ENCODE results near the gene MAGI1.
"Not testable (repeated sequence)": the region's sequence is repeated elsewhere in the genome, so short reads cannot be mapped to it uniquely, and the experiment has no call there.

The MAGI1 gene

DNA sequence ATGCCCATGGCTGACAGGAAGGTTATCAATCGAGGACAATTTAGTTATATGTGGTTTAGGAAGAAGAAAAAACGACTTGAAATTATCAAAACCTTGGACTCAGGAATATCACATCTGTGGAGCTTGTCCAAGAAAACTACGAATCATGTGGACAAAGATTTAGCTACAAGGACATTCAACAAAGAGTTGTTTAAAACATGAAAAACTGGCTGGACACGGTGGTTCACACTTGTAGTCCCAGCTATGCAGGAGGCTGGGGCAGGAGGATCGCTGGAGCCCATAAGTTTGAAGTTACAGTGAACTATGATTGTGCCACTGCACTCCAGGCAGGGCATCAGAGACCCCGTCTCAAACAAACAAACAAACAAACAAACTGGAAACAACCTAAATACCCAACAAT is 142.4 kb downstream of the MAGI1 start:
- no peak for DNase-seq

DNA sequence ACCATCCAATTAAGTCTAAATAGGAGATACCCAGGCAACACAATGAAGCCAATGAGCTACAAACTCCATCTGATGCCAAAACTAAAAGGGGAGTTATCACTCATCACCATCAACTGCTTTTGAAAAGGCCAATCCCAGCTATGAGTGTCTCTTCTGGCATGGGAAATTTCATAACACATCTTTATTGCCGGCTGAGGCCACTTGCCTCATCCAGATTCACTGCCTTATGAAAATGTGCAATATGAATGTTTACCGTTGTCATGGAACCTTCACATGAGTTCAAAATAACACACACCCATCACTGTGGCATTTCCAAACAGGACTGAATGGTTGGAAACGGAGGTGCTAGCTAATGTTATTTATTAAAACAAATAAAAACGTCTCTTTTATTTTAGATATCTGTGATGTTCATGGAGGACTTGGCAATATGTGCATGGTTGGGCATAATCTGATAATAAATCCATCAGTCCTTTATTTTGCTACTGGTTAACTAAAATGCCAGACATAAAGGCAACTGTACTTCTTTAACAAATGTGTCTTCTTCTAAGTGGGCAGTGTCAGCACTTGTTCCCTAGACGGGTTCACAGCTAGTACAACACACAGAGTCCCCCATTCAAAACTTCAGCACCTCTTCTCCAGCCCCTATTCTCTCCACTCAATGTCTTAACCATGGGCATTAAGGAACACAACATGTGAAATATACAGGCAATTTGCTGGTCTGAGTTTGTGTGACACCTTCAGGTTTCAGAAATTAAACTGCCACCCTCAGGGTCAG is 143.9 kb downstream of the MAGI1 start:
- DNase-seq: no peak

DNA sequence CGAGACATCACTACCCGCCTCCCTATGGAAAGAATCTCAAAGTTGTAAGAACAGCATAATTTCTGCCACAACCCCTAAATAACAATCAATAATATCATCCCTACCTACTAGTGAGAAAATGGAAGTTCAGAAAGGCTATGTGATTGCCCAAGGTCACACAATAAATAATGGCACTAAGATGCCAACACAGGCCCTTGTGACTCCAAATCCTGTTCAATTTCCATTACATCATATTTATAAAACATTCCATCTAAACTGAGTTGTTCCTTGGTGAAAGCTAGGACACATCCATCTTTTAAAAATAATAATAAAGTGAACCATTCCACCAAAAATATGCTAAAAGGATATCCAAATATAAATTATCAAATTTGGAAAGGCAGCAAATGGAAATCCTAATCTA is 144.6 kb downstream of the MAGI1 start:
- no peak for DNase-seq

DNA sequence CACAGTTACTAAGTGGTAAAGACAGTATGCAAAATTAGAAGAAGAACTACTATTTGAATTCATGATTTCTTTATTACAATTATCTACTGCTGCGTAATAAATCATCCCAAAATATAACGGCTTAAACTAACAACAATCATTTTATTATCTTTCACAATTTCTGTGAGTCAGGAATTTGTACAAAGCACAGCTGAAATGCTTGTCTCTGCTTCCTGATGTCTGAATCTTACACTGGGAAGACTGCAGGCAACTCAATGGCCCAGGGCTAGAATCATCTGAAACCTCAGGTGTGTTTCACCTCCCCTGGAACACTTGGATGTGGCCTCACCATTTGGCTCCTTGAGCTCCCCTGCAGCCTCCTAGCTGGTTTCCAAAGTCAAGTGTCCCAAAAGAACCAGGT is 145.1 kb downstream of the MAGI1 start:
- no peak for DNase-seq

DNA sequence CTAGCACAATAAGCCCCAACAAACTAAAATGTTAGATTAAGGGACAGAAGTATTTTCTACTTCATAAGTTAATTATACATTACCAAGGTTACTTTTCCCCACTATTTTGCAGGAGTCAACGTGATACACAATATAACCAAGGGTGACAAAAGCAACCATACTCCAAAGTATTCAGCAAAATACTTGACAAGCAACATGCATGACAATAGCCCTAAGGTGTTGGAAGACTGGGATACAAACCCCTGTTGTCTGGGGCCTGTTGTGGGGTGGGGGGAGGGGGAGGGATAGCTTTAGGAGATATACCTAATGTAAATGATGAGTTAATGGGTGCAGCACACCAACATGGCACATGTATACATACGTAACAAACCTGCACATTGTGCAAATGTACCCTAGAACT is 147.2 kb downstream of the MAGI1 start:
- not testable (repeated sequence) for DNase-seq

DNA sequence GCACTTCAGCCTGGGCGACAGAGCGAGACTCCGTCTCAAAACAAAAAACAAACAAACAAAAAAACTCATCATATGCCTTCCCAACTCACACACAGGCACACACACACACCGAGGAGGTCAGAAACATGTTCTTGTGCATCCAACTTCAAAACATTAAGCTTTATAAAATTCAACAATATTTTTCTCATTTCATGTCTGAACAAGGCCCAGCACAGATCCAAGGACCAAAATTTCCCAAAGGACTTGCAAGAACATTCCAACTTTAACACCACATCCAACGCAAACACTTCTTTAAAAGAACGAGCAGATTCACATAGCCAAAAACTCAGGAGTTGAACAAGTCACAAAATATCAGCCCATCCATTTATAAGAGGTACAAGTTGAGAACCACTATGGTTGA is 148.4 kb downstream of the MAGI1 start:
- DNase-seq: no peak

DNA sequence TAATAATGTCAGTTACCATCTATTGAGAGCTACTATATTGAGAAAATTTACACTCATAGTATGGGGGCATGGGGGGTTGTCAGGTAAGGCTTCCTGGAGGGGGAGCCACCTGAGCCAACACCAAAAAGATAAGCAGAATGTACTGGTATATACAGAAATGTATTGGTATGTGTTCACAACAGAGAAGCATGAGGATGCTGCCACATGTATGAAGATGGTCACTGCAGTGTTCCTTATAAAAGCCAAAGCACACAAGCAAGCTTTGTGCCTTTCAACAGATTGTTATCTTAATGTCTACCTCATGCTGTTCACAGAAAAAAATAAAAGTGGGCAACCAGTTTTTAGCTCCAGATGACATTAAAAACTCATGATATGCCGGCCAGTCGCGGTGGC is 149.0 kb downstream of the MAGI1 start:
- DNase-seq: no peak

DNA sequence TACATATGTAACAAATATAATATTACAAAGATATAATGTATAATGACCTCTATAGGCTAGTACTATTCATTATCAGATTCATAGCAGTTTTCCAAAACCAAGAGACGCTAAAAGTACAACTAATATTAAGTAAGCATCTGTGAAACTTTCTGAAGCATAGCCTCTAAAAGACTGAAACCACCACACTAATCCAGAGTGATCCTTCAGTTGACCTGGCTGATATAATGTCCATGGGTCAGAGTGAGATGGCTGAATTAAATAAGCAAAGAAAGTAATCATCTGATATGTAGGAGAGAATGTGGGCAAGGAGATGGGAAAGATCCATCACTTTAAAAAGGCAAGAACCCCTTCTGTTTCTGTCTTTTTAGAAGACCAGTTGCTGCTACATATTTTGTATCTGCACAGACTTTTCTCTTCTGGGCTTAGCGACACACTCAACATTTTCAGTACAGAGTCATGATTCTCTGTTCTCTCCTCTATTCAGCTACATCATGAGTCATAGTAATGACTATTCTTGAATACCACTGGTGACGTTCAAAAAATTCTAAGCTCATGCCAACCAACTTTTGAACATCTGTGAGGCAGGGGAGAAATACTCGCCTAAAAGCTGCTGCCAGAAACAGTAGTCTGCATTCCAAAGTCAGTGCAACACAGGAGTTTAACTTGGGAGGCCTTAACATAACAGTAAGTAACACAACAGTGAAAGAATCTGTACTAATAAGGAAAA is 149.6 kb downstream of the MAGI1 start:
- DNase-seq: no peak

DNA sequence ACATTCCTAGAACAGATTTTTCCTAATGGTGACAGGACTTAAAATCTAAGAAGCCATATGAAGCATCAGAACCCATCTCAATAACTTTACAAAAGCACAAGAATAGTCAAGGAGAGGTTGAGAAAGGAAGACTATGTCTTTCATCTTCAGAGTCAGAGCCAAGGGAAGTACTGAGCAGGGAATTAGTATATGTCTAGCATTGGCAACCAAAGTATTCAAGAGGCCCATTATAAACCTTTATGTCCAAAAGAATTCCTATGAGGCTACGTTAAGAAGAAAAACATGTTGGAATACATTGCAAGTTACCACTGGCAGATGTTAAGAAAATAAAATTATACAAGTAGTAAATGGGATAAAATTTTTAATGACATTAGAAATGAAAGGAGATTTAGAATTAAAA is 150.5 kb downstream of the MAGI1 start:
- DNase-seq: no peak

DNA sequence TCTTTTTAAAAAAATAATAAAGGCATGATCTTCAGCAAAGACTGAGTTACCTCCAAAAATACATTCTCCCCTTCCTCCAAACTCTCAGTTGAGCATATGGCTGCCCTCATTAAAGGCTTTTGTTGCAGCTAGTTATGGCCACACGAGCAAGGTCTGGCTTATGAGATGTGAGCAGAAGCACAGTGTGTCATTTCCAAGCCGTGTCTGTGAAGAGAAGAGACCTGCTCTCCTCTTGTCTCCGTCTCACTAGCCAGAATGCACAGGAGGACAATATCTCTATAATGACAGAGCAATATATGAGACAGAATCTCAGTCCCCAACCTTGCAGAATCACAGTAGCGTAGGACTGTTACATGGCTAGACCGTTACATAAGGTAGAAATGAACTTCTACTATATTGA is 152.3 kb downstream of the MAGI1 start:
- no peak for DNase-seq

DNA sequence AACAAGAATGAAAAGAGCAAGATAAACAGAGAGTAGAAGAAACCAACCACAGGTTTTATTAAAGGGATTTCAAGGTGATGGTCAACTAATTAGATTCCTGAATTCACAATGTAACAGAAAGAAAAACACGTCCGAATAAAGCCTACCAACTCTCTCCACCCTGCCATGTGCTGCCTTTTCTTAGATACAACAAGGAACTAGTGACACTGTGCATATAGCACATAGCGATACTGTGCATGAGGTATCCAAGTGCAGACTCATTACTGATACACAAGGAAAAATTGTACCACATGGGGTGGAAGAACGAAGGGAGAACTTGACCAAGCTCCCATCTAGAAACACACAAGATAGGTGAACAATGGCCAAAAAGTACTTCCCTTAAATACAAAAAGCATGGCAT is 154.6 kb downstream of the MAGI1 start:
- DNase-seq: no peak

DNA sequence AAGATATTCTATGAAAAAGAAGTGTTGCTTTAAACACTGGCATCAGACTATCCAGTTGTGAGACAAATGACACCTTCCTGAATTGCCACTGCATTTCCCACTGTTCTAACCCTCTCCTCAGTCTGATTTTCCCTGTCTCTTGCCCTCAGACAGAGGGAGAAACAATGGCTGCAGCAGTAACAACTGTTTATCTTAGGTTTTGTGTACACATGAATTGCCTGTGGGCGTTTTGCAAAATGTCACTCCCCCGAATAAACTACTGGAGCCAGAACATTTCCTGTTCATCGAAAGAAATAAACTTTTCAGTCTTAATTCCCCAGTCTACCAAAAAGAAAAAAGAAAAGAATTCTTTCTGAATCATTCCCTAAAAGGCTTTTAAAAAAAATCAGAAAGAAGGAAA is 155.1 kb downstream of the MAGI1 start:
- no peak for DNase-seq

DNA sequence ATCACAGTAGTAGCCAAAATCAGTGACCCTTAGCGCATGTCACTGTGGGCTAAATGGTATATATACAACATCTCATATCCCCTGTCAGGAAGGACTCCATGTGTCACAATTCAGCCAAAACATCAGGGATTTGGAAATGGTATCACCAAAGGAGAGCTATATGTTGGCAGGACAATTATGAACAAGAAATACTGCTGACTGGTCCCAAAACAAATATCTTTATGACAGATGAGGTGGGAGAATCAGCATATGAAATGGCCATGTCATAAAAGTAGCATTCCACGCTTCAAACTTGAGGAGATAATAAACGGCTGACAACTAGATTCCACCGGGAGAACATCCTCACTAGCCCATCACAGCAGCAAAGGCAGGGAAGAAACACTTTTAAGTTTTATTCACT is 158.4 kb downstream of the MAGI1 start:
- no peak for DNase-seq

DNA sequence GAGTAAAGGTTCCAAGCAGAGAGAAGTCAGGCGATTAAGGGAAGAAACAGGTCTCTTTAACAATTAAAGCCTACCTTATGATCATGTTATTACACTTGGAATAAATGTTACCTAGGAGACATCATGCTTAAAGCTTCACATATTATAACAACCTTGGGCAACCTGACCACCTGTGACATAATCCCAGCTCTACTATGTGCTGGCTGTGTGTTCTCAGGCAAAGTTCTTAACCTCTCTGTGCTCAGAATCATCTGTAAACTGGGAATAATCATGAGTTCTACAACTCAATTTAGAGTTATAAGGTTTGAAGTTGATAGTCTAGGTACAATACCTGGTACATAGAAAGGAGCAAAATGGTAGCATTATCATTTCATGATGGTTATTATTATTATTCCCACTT is 159.3 kb downstream of the MAGI1 start:
- DNase-seq: no peak

DNA sequence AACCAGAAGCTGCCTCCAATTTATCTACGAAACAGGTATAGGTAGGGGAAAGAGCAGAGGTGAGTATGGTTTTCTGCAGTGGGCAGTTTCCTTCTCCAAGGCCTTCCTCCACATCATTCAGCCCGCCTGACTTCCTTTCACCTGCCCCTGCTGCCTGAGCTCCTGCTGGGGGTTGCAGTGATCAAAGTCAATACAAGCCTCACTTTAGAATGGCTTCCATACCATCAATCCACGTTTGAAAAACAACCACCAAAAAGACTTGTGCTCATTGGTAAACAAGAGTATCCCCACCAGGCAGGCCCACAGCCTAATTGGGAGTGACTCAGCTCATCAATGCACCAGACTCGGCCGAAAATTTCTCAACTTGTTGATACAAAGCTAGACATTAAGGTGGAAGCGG is 159.9 kb downstream of the MAGI1 start:
- DNase-seq: no peak

DNA sequence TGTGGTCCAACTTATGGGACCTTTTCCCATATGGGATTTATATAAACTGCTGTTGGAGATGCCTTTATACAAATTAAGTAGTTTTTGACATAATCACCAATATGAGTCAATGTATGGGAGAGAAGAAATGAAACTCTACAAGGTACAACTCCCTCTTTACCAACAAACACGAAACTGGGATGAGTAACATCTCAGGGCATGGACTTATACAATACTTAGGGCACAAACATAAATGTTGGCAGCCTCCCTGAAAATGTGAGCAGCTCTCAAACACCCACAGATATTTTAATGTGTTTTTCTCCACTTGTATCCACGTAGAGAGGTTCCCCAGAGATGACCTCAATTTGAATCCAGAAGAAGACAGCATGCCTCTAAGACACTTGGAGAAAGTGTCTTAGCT is 161.6 kb downstream of the MAGI1 start:
- DNase-seq: no peak

DNA sequence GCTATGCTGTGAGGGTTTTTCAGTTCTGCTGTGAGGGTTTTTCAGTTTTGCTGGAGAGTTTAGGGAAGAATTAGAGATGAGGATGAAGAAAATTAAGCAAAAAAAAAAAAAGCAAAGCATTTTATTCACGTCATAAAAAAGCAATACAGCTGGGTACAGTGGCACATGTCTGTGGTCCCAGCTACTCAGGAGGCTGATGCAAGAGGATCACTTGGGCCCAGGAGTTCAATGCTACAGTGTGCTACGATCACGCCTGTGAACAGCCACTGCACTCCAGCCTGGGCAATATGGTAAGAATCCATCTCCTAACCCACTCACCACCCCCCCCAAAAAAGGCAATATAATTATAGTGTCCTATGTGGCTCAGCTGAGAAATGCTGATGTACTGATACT is 162.7 kb downstream of the MAGI1 start:
- DNase-seq: no peak

DNA sequence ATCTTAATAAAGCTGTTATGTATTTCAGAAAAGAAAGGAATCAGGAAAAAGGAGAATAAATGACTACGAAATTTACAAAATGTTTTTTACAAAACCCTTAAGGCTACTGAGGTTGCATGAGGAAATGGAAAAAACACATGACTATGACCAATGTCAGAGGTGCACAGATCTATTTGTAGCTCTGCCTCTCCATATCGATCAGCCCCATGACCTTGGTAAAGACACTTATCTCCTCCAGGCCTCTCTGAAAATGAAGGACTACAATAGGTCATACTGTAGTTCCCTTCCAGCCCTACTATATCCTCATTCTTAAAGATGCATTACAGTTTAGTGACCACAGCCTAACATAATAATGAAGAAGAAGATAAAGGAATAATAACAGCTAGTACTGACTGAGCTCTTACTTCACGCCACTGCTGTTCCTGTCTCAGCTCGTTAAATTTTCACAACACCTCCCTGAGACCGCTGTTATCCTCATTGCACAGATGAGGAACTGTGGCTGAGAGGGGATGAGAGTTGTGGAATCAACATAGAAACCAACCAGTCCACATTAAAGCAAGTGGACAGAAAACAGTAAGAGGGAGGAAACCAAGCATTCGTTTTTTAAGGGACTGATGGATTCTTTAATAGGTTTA is 163.2 kb downstream of the MAGI1 start:
- DNase-seq: no peak

DNA sequence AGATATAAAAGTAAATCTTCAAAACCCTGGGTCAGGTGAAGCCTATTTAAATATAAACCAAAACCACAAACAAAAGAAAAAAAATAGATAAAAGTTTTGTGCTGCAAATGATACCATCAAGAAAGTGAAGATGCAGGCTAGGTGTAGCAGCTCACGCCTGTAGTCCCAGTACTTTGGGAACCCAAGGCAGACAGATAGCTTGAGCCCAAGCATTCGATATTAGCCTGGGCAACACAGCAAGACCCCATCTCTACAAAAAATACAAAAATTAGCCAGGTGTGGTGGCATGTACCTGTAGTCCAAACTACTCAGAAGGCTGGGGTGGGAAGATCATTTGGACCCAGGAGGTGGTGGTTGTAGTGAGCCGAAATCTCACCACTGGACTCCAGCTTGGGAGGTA is 164.8 kb downstream of the MAGI1 start:
- DNase-seq: no peak

DNA sequence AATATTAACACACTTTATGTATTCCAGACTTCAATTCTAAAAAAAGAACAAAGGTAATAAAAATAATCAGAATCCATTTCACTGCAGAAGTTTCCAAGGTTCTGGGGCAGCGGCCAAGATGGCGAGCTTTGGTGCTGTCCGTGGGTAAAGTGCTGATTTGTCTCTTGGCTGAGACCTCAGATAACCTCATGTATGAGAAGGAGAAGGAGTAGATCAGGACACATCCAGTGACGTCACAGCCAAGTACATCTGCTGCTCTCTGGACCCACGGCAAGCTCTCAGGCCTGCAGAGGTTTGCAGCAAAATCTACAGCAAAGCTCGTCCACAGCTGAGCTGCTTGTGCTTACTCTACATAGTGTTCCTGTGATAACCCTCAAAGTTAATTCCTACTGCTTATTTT is 165.7 kb downstream of the MAGI1 start:
- no peak for DNase-seq

DNA sequence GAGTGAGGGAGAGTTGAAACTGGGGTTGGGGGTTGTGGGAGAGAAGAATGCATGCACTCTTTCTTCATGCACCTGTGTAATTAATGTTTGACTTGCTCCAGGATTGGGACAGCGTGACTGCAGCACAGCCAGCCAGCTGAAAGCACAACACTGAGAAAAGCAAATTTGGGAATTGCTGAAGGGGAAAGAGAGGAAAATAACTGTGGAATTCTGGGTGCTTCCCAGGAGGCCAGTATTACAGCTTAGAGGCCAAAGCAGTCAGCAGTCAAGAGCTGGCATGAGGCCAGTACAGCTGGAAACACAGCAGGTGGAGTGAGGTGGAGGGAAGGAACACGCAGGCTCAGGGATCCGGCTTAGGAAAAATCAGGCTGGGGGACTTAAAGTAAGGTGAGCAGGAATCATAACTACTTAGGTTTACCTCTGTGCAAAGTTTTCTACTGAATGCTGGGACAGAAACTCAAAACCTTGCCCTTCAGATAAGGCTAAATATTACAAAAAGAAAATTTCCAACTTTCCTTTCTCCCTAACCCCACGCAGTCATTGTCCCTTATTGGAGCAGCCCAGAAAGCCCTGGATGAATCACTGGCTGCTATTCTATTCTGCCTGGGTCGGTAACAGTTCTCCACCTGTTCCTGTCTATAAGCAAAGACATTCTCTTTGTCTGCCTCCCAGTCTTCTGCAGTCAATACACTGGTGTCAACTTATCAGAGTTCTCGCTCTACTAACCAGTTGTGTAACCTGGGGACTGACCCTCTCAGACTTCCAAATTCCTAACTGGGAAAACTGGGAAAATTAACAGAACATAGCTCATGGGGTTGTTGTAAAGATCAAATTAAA is 167.2 kb downstream of the MAGI1 start:
- peak; percentile 66 for DNase-seq

DNA sequence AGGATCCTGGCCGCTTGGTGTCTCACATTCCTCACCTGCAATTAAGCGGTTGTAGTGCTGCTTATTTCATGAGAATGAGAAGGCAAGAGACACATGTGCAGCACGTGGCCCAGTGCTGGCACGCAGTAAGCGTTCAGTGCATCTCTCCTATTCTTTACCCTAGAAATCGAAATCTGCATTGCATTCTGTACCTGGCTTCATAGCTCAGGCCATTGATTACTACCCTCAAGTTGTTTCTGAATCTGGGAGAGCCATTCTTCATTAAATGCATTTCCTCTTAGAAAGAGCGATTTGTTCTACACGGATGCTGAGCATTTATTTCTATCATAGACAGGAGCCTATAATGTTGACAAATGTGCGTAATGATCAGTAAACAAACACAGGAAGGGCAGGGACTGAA is 168.9 kb downstream of the MAGI1 start:
- DNase-seq: no peak

DNA sequence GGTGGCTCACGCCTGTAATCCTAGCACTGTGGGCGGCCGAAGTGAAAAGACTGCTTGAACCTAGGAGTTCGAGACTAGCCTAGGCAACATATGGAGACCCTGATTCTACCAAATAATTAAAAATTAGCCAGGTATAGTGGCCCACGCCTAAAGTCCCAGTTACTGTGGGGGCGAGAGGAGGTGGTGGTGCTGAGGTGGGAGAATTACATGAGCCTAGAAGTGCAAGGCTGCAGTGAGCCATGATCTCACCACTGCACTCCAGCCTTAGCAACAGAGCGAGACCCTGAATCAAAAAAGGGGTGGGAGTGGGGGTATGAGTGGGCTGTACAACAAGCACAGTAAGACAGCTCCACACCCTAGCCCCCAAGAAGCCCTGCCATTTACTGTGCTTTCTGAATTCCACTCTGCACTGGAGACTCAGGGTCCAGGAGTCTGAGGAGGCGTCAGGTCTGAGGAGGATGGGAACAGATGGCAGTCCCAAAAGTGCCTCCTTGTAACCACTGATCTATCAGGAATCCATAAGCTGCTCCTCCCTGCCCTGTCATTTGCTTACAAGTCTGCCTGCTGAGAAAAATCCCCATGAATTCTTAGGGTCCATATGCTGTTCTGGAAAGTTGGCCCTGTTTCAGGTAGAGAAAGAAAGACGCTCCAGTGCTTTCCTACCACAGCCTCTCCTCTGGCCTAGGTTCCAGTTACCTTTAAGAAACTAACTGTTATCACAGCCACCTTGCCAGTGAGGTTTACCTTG is 171.1 kb downstream of the MAGI1 start:
- DNase-seq: no peak

All from left hindlimb (tissue), 1 donor.